NCI-H82 treated with DMSO at 0.1 percent for 48 hours (cell line): ENCODE data around the gene ACOX3.
"Not testable (repeated sequence)": the region's sequence is repeated elsewhere in the genome, so short reads cannot be mapped to it uniquely, and the experiment has no call there.

Experiments
- DNase-seq: peaks from one replicate; lab custom pipeline; 2025; ENCODE audit not compliant: unreplicated experiment; lab: John Stamatoyannopoulos, UW

ACOX3 gene

GRCh38 chr4:8390577-8390976 lies 49.9 kb downstream of the ACOX3 start:
- DNase-seq, result no peak

GRCh38 chr4:8388528-8388870 lies 52.0 kb downstream of the ACOX3 start:
- no peak for DNase-seq

GRCh38 chr4:8387615-8388527 lies 52.7 kb downstream of the ACOX3 start:
- DNase-seq, result no peak

GRCh38 chr4:8387194-8387593 lies 53.3 kb downstream of the ACOX3 start:
- no peak for DNase-seq

GRCh38 chr4:8386731-8387130 lies 53.8 kb downstream of the ACOX3 start:
- DNase-seq, result no peak

- DNase-seq, result not testable (repeated sequence)
These were observed 54.4 kb downstream of the ACOX3 start for GRCh38 chr4:8386131-8386530.

- no peak for DNase-seq
These were observed 54.9 kb downstream of the ACOX3 start for GRCh38 chr4:8385611-8386010.

- no peak for DNase-seq
These were observed 55.4 kb downstream of the ACOX3 start for GRCh38 chr4:8385106-8385505.

GRCh38 chr4:8384397-8385060 lies 56.0 kb downstream of the ACOX3 start:
- DNase-seq, result no peak

- no peak for DNase-seq
These were observed 56.9 kb downstream of the ACOX3 start for GRCh38 chr4:8383451-8384160.

- DNase-seq, result no peak
These were observed 57.5 kb downstream of the ACOX3 start for GRCh38 chr4:8383016-8383415.

GRCh38 chr4:8381814-8382581 lies 58.5 kb downstream of the ACOX3 start:
- no peak for DNase-seq

- no peak for DNase-seq
These were observed 59.8 kb downstream of the ACOX3 start for GRCh38 chr4:8380511-8381415.

GRCh38 chr4:8379771-8380170 lies 60.8 kb downstream of the ACOX3 start:
- no peak for DNase-seq

GRCh38 chr4:8379281-8379680 lies 61.2 kb downstream of the ACOX3 start:
- DNase-seq, result no peak

- DNase-seq, result no peak
These were observed 61.7 kb downstream of the ACOX3 start for GRCh38 chr4:8378776-8379175.

- DNase-seq, result no peak
These were observed 62.3 kb downstream of the ACOX3 start for GRCh38 chr4:8378101-8378724.

- DNase-seq, result no peak
These were observed 63.1 kb downstream of the ACOX3 start for GRCh38 chr4:8377103-8378075.
